LHCN-M2 (cell line): ENCODE results near the gene SLC25A53. TPM values are rescaled to one million over a fixed set of nuclear protein-coding genes. Genes with fewer than 3 reads are reported as not detected.
"Not testable (repeated sequence)": the region's sequence is repeated elsewhere in the genome, so short reads cannot be mapped to it uniquely, and the experiment has no call there.

Experiments used
- DNase-seq: peaks from one replicate; pipeline ENCODE4 v3.0.0-alpha.2; 2012; ENCODE audit warnings: low read depth
- total RNA-seq: library from RNA; depleted of rRNA; stranded (reverse); fragments of >200 nt; gene quantifications from 2 replicates; pipeline ENCODE4 v1.2.3, GENCODE V29; 2014

SLC25A53 gene
- total RNA-seq, 1 experiment from 2014 or later = 5.9 TPM

GRCh38 chrX:104134583-104135261 is 22.1 kb downstream of the SLC25A53 start:
- no peak for DNase-seq

GRCh38 chrX:104130808-104131207 is 26.0 kb downstream of the SLC25A53 start:
- DNase-seq = no peak

DNA sequence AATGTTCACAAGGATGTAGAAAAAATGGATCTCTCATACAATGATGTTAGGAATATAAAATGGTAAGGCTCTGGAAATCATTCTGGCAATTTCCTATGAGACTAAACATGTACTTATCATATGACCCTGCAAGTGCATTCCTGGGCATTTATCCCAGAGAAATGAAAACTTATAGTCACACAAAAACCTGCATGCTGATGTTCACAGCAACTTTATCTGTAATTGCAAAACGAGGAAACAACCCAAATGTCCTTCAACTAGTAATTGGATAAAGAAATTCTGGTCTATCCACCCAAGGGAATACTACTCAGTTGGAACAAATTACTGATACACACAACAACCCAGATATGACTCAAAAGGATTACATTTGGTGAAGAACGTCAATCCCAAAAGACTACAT is 30.0 kb downstream of the SLC25A53 start:
- no peak for DNase-seq

- no peak for DNase-seq
Observed at GRCh38 chrX:104122829-104123228, 34.0 kb downstream of the SLC25A53 start.

- peak; percentile 3 for DNase-seq
Observed at GRCh38 chrX:104118765-104119164, 38.0 kb downstream of the SLC25A53 start.

GRCh38 chrX:104117759-104118158 is 39.0 kb downstream of the SLC25A53 start:
- DNase-seq = no peak

DNA sequence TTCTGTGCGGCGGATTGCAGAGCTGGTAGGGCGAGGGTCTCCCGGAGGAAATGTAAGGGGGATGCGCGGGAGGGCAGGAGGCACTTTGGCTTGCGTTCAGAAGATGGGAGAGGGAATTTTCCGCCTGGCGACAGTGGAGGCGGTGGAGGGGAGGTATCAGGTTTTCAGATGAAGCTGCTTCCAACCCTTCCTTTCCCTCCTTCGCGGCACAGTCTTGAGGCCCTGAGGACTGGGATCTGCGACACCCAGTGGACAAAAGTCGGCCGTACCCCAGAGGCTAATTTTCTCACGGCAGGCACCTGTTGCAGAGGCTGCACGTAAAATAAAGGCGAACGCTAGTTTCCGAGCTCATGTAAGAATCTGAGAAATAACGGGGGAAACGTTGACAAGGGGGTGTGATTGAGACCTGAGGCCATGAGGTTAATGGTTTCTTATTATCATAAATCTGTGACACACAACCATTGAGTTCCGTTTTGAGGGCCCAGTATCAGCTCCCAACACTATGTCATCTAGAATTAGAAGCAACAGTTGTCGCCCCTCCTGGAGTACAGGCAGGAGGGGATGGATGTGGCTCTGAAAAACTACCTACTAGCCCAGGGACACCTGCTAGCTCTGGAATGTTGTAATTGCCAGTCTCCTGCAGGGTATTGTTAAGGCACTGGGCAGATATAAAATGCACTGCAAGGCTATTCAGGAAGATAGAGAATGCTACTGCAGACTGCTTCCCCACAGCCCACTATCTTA is 43.4 kb downstream of the SLC25A53 start:
- peak; percentile 47 for DNase-seq

- peak; percentile 22 for DNase-seq
Observed at GRCh38 chrX:104112326-104112951, 44.4 kb downstream of the SLC25A53 start, which contains the start of gene ZCCHC18. TSS of gene ZCCHC18 (plus strand) at chrX:104112523. CDS start at chrX:104114112, 1,589 bp downstream.

- not testable (repeated sequence) for DNase-seq
Observed at GRCh38 chrX:104110491-104111240, 46.1 kb downstream of the SLC25A53 start.

DNA sequence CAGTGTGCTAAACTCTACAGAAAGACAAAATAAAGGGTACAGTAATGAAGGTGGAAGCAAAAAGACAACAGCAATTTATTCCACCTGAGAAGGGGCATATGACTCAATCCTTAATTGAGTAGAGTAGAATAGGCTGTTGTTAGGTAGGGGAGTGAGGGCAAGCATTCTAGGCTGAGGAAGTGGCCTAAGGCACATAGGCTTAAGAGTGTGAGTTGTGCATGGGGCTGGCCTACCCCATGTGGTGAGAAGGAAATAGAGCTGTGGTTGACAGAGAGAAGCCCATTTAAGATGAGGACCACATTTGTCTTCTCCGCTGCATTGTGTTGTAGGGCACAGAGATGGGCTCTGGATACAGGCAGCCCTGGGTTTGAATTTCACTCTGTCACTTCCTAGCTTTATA is 47.9 kb downstream of the SLC25A53 start:
- no peak for DNase-seq

- DNase-seq = no peak
Observed at GRCh38 chrX:104105330-104106262, 51.2 kb downstream of the SLC25A53 start.

DNA sequence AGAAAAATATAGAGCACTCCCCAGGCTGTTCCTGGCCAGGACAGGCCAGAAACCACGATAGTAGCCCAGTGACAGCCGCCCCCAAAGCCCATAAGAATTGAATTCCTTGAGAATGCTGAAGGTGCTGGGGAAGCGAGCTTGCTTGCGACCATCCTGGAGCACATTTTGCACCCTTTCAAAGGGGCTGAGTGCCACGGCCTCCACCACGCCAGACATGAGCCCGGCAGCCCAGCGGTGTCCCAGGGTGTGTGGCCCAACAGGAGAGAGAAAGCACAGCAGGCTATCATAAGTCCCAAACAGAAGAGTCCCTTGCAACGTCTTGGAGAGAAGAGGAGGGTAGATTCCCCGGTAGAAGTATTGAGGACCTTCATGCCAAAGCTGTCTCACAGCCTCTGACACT is 52.1 kb downstream of the SLC25A53 start:
- no peak for DNase-seq

GRCh38 chrX:104098919-104099318 is 57.9 kb downstream of the SLC25A53 start:
- DNase-seq = no peak

- peak; percentile 46 for DNase-seq
Observed at GRCh38 chrX:104098151-104098808, 58.5 kb downstream of the SLC25A53 start.

- no peak for DNase-seq
Observed at GRCh38 chrX:104085919-104086318, 70.9 kb downstream of the SLC25A53 start.

DNA sequence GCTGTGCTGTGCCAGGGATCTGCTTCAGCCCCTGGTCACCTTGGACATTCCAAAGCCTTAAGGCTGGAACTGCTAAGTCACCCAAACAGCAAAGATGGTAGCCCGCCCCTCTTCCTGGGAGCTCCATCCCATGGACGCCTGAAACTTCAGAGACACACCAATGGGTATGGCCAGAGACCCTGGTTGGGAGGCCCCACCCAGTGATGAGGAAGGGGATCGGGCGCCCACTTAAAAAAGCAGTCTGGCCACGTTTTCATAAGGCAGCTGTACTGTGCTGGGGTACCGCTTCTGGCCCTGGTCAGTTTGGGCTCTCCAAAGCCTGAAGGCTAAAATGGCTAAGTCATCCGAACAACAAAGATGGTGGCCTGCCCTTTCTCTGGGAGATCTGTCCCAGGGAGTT is 71.3 kb downstream of the SLC25A53 start:
- no peak for DNase-seq

DNA sequence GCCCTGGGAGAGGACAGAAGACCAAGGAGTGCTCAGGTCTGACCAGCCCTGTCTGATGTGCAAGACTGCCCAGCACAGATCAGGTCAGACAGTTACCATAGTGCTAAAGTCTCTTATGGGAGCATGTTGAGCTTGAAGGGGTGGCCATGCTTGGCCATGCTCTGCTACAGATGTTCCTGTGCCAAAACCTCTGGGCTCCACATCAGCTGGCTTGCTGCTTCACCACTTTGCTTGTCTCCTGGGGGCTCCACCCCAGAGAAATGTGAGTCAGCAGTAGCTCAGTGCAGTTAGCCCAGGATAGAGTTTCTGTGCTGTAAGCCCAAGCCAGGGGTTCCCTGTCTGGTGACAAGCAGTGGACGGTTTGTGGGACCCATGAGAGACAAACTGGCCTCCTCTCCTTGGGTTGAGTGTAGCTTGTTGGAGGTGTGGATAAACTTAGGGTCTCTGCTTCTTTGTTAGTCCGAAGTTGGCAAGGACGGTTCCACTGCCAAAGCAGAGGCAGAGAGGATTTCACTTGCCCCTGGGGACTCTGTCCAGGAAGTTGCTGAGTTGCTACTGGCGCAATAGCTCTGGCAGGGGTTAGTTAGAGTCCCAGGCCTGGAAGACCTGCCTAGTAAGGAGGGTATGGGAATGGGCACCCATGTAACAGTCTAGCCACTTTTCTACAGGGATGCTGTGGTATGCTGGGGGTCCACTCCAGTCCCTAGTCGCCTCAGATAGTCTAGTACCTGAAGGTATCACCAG is 72.1 kb downstream of the SLC25A53 start:
- DNase-seq = no peak

DNA sequence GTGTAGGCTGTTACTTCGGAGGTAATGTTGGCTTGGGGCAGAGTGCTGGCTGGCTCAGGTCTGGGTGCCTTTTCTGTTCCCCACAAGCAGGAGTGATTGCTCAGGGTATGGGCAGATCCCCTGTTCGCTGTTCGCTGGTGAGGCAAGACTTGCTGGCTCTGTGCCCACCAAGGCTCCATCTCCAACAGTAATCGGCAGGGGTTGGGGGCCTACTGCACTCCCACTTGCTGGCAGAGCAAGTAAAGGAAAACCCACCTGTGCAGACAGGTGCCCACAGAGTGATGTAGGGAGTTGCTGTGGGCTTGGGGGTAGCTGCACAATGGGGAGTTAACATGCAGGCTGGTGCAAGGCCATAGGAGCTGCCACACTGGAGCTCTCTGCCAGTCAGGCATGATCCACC is 72.7 kb downstream of the SLC25A53 start:
- no peak for DNase-seq

DNA sequence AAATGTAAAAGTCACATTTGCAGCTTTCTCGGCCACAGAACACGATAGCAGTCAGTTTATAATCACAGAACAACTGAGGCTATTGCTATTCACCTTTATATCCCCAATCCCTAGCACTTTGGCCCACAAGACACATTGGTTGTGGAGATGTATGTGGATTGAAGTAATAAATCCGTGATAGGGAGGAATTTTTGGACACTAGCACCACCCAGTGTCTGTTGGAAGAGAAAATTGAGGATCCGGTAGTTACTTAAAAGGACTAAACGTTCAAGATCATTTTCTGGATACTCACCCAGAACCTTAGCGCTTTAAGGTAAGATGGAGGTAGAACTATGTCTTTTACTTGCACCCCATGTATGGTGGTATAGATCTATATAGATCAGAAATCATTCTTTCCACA is 79.0 kb downstream of the SLC25A53 start:
- DNase-seq = not testable (repeated sequence)
